SW 1271 (cell line): ENCODE measurements around the gene ARHGAP44.
"Not testable (repeated sequence)": the region's sequence is repeated elsewhere in the genome, so short reads cannot be mapped to it uniquely, and the experiment has no call there.

Source experiments
- DNase-seq, 2 experiments: peaks; one replicate each; lab custom pipeline; 2025; lab: John Stamatoyannopoulos, UW

Gene ARHGAP44

DNA sequence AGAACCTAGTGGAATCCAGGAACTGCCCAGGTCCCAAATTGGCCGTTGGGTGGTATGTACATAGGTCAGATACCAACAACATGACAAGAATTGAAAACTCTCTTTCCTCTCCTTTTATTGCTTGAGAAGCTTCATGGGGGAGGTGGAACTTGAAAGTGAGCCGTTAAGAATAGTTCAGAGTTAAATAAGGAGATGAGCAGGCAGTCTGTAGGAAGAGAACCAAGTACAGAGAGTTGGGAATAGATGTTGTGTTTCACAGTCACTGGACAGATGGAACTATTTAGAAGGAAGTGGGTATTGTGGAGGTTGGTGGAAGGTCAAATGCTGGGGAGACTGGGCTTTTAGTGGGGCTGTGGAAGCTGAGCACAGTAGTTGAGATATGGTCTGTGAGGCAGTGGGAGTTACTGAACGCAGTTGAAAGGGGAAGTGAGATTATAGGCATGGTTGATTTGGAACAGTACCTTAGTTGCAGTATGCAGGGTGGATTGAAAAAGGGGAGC, 26.4 kb downstream of the ARHGAP44 start:
- DNase-seq: no peak

GRCh38 chr17:12821376-12821940, 32.2 kb downstream of the ARHGAP44 start:
- DNase-seq: no peak

DNA sequence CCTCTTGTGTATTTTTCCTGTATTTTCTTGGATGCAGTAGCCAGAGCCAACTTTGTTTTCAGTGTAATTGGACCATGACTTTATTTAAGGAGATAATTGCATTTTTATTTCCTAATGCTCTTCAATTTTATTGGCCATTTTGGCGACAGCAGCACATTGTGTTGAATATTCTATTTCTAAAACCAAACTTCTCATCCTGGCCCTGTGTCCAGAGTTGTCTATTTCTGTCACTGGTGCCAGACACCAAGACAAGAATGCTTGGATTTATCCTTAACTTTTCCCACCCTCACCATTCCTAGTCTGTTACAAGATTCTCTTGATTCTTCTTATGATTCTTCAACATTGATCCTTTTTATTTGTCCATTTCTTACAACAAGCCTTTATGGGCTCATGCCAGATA, 37.1 kb downstream of the ARHGAP44 start:
- DNase-seq: no peak

DNA sequence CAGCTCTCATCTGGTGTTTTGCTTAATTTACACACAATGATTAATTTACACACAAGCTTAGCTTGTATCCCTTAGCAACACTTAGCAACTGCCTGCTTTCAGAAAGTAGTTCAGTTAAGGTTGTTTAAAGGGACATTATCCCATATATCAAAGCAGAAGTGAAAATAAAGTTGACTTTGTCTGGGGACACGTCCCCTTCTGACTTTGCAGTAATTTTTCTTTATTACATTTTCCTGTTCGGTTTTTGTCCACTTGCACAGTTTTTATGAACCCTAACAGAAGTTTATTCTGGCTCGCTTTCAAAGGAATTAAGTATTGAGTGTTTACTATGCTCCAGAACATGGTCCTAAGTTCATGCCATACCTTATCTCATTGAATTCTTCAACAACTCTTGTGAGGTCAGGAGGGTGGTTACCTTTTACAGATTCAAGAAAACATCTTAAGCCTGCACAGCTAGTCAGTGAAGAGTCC, 41.5 kb downstream of the ARHGAP44 start:
- no peak for DNase-seq

GRCh38 chr17:12831839-12832238, 42.5 kb downstream of the ARHGAP44 start:
- no peak for DNase-seq

GRCh38 chr17:12839042-12839441, 49.7 kb downstream of the ARHGAP44 start:
- no peak for DNase-seq

GRCh38 chr17:12842936-12843335, 53.6 kb downstream of the ARHGAP44 start:
- no peak for DNase-seq

- no peak for DNase-seq
These were observed 61.7 kb downstream of the ARHGAP44 start for GRCh38 chr17:12850996-12851395.

- no peak for DNase-seq
These were observed 62.7 kb downstream of the ARHGAP44 start for GRCh38 chr17:12851901-12852435.

DNA sequence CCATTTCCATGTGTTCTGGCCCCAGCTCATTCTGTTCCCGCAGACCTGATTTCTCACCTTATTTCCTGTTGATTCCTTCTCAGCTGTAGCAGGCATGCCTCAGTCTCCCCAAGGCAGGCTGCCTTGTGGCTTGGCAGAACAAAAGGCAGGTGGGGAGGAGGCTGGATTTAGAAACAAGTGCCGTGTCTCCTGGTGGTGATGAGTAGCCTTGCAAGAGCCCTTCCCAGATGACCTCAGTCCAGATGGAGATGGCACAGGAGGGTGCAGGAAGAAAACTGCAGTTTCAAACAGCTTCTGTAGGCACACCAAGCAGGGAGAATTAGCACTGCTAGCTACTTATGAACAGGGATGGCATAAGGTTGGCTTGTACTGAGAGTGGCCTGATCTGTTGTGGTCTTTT, 64.6 kb downstream of the ARHGAP44 start:
- DNase-seq: no peak

DNA sequence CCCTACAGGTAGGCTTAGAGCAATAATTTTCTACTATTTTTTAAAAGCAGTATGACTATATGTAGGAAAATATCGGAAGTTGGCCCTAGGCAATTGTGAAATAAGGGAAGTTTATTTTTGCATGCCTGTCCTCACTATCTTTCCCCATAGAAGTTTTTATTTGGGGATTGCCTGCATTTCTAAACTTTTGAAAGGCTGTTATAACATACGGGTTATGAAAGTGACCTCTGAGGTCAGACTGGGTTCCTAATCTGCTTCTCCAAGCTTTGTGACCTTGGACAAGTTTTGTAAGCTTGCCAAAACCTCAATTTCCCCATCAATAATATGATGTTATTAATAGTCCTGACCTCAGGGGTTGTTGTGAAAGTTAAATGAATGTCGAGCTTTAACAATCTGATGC, 67.1 kb downstream of the ARHGAP44 start:
- no peak for DNase-seq

GRCh38 chr17:12857592-12857991, 68.3 kb downstream of the ARHGAP44 start:
- no peak for DNase-seq

DNA sequence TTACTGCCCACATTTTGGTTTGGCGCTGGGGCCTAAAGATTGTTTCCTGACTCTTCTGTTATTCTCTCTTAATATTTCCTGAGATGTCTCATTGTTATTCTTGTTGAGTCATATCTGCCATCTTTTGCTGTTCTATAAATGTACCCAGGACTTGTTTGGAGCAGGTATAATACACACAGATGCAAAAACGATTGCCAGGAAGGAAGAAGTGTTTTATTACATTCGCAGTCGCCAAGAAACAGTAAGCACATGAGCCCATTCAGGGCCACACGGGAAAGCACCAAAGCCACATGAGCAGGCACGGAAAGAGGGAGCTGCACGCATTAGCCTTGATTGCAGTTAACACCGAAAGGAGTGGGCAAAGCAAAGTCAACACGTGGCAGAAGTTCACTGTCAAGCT, 70.2 kb downstream of the ARHGAP44 start:
- no peak for DNase-seq

- DNase-seq: no peak
These were observed 76.5 kb downstream of the ARHGAP44 start for GRCh38 chr17:12865769-12866168.

GRCh38 chr17:12866244-12866643, 76.9 kb downstream of the ARHGAP44 start:
- no peak for DNase-seq

- no peak for DNase-seq
These were observed 78.4 kb downstream of the ARHGAP44 start for GRCh38 chr17:12867726-12868125.

DNA sequence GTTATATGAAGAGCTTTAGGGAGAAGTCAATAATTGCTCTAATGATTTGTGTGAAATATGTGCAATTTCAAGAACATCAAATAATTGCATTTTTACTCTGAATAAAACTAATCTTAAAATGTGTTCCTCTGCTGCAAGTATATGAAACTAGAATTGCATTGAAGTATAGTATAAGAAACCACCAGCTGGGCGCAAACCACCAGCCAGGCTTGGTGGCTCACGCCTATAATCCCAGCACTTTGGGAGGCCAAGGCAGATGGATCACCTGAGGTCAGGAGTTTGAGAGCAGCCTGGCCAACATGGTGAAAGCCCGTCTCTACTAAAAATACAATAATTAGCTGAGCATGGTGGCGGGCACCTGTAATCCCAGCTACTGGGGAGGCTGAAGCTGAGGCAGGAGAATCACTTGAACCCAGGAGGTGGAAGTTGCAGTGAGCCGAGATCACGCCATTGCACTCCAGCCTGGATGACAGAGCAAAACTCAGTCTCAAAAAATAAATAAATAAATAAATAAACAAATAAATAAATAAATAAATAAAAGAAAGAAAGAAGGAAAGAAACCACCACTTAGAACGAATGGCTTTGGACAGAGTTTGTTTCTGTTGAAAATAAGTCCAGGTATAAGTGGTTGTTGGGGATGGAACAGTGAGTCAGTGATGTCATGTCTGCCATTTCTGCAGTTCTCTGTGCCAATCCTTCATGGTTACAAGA, 84.3 kb downstream of the ARHGAP44 start:
- not testable (repeated sequence) for DNase-seq

DNA sequence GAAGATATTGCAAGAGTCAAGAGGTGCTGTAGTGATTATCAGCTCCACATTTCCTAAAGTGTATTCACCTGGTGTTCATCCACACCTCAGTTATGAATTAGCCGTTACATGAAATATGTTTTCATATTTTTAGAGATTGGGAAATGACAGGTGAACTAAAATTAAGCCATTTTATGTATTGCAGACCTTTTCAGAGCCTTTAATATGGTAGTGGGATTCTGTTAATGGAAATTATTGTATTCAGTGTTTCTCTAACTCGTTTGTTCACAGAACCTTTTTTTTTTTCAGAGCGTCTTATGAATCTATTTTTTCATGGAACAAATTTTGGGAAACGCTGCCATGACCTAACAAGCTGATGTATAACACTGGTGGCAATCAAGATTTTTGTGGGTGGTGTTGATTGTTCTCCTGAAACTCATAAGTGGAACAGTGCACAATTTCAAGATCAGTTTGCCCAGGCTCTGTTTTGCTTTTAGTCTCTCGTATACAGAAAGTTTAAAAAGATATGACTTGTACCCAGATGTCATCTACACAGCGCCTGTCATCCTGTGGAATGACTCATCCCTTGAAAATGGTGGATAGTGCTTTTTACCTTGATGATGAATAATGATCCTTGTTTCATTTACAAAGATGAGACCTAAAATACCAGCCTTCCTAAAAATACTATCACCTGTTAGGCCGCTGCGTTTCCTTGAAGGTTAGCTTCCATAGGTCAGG, 88.8 kb downstream of the ARHGAP44 start:
- DNase-seq: no peak

- DNase-seq: not testable (repeated sequence)
These were observed 89.8 kb downstream of the ARHGAP44 start for GRCh38 chr17:12879096-12879495.

DNA sequence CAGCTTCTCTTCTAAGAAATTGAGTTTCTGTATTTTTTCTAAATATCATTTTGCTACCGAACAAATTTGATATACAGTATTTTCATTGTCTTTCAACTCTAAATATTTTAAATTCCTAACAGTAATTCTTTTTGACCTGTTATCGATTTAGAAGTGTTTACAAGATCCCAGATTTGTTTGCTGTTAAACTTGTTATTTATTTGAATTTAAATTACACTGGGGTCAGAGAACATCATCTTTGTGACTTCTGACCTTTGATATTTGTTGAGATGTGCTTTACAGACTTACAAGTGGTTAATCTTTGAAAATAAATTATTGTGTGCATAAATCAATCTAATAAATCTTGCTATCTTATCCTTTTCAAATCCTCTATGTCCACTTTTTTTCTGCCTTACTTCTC, 94.2 kb downstream of the ARHGAP44 start:
- DNase-seq: no peak

DNA sequence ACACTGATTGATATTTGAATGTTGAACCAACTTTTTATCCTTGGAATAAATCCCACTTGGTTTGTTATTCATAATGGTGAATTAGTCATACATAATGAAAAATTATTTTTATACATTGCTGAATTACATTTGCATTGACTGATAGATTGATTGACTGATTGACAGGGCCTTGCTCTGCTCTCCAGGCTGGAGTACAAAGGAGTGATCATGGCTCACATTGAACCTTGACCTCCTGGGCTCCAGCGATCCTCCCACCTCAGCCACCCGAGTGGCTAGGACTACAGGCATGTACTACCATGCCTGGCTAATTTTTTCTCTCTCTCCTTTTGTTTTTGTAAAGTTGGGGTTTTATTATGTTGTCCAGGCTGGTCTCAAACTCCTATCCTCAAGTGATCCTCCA, 97.8 kb downstream of the ARHGAP44 start:
- no peak for DNase-seq

DNA sequence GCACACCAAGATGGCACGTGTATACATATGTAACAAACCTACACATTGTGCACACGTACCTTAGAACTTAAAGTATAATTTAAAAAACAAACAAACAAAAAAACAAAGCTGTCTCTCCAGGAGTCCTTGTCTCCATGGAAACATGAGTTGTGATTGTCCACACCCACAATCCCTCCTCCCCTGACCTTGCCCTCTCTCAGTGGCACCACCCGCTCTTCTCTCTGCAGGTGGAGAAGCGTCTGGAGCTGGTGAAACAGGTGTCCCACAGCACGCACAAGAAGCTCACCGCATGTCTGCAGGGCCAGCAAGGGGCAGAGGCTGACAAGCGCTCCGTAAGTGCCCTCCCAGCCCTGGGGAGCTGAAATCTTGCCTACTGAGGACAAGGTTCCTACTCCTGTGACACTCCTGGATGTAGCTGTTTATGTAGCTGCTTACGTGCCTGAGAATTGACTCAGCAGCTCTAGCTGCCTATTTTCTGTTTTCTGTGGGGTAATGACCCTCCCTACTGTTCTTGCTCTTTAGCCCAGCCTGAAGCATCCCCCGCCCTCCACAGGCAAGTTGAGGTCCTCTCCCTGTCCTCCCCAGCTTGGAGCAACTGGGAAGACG, 107.0 kb downstream of the ARHGAP44 start:
- no peak for DNase-seq
